SK-N-SH (cell line): ENCODE measurements around the gene HS1BP3. TPM values are rescaled to one million over a fixed set of nuclear protein-coding genes. Genes with fewer than 3 reads are reported as not detected.

ENCODE experiments used
- CTCF ChIA-PET: fragments of 300-600, 350-600 bp; formaldehyde crosslinking; extraction: SDS; loops from one replicate; lab custom pipeline; 2021; lab: Yijun Ruan, JAX
- POLR2A ChIA-PET: fragments of 350-600 bp; sonication (Branson Sonifier 250); formaldehyde crosslinking; extraction: SDS; loops from one replicate; lab custom pipeline; 2020; ENCODE audit warnings: antibody characterized with exemption, inconsistent platforms; lab: Yijun Ruan, JAX
- DNase-seq: peaks from one replicate; pipeline ENCODE4 v3.0.0; 2012
- H2AFZ ChIP-seq: fragments of 200-600 bp; sonication (generic); 2 replicates; pipeline ENCODE4 v1.8.1; 2016; ENCODE audit warnings: antibody characterized with exemption, mild to moderate bottlenecking, low read depth
- H3F3A ChIP-seq: fragments of 200-600 bp; sonication (generic); replicated peaks from 2 replicates; pipeline ENCODE3; 2016; ENCODE audit warnings: antibody characterized with exemption, mild to moderate bottlenecking; ENCODE audit not compliant: insufficient read depth
- H3K27ac ChIP-seq, 2 experiments: fragments of 200-500 bp in 1 of 2; fragments of 200-600 bp in 1 of 2; sonication (Bioruptor generic) in 1 of 2; sonication (generic), shearing (Covaris generic) in 1 of 2; 2 replicates each; pipeline versions ENCODE4 v1.5.1 to v1.6.1; 2014 to 2016; ENCODE audit warnings: low read depth in 2 of 2, inconsistent platforms in 1 of 2, low read length in 1 of 2, mild to moderate bottlenecking in 1 of 2, mixed read lengths in 1 of 2
- H3K27me3 ChIP-seq: fragments of 200-600 bp; sonication (generic), shearing (Covaris generic); 2 replicates; pipeline ENCODE4 v1.6.1; 2016; ENCODE audit warnings: mixed run types; ENCODE audit not compliant: insufficient read depth
- H3K36me3 ChIP-seq, 2 experiments: fragments of 200-500 bp in 1 of 2; fragments of 200-600 bp in 1 of 2; sonication (Bioruptor generic) in 1 of 2; sonication (generic) in 1 of 2; replicated peaks in 1 of 2; 2 replicates each; pipeline versions ENCODE3 to v1.5.1; 2014 to 2016; ENCODE audit warnings: low read length in 1 of 2, mild to moderate bottlenecking in 1 of 2; ENCODE audit not compliant: insufficient read depth in 2 of 2, control insufficient read depth in 1 of 2
- H3K4me1 ChIP-seq, 2 experiments: fragments of 200-500 bp in 1 of 2; fragments of 200-600 bp in 1 of 2; sonication (Bioruptor generic) in 1 of 2; sonication (generic), shearing (Covaris generic) in 1 of 2; 2 replicates each; pipeline versions ENCODE4 v1.5.1 to v1.6.1; 2014 to 2016; ENCODE audit warnings: low read depth in 1 of 2, low read length in 1 of 2, mixed run types in 1 of 2; ENCODE audit not compliant: insufficient read depth in 2 of 2, control insufficient read depth in 1 of 2
- H3K4me2 ChIP-seq: fragments of 200-600 bp; sonication (generic), shearing (Covaris generic); 2 replicates; pipeline ENCODE4 v1.6.1; 2017; ENCODE audit warnings: mixed run types
- H3K4me3 ChIP-seq, 2 experiments: fragments of 200-500 bp in 1 of 2; fragments of 200-600 bp in 1 of 2; sonication (Bioruptor generic) in 1 of 2; sonication (generic), shearing (Covaris generic) in 1 of 2; 2 replicates each; pipeline versions ENCODE4 v1.5.1 to v1.8.1; 2014 to 2016; ENCODE audit warnings: low read depth in 2 of 2, inconsistent platforms in 1 of 2, low read length in 1 of 2, mild to moderate bottlenecking in 1 of 2, mixed read lengths in 1 of 2, moderate library complexity in 1 of 2
- H3K79me2 ChIP-seq: fragments of 200-600 bp; sonication (generic); 2 replicates; pipeline ENCODE4 v1.8.1; 2017; ENCODE audit warnings: mild to moderate bottlenecking; ENCODE audit not compliant: insufficient read depth
- H3K9ac ChIP-seq: fragments of 200-600 bp; sonication (generic); 2 replicates; pipeline ENCODE4 v1.6.1; 2017; ENCODE audit warnings: mixed run types
- H3K9me2 ChIP-seq: fragments of 200-600 bp; sonication (generic); 2 replicates; pipeline ENCODE4 v1.6.1; 2017; ENCODE audit warnings: mixed run types
- H3K9me3 ChIP-seq: fragments of 200-600 bp; sonication (generic); 2 replicates; pipeline ENCODE4 v1.6.1; 2017; ENCODE audit warnings: mixed run types, mild to moderate bottlenecking, moderate library complexity
- H4K20me1 ChIP-seq: fragments of 200-600 bp; sonication (generic); 2 replicates; pipeline ENCODE4 v1.6.1; 2017; ENCODE audit warnings: mild to moderate bottlenecking, mixed run types; ENCODE audit not compliant: insufficient read depth
- ELF1 ChIP-seq: IDR thresholded peaks from 2 replicates; pipeline ENCODE4 v1.4.0; 2012
- EP300 ChIP-seq, 2 experiments: IDR thresholded peaks; 2 replicates each; pipeline versions ENCODE4 v1.4.0 to v1.6.1; 2012; ENCODE audit warnings: borderline replicate concordance in 1 of 2, low read depth in 1 of 2, low read length in 1 of 2
- EZH2phosphoT487 ChIP-seq: fragments of 200-600 bp; sonication (generic); IDR thresholded peaks from 2 replicates; pipeline ENCODE4 v1.6.1; 2017; ENCODE audit warnings: low read depth, mixed run types, mild to moderate bottlenecking, antibody characterized with exemption, moderate library complexity, borderline replicate concordance
- NRF1 ChIP-seq: IDR thresholded peaks from 2 replicates; pipeline ENCODE4 v1.6.1; 2012; ENCODE audit warnings: low read depth, mild to moderate bottlenecking, low read length
- RAD21 ChIP-seq: IDR thresholded peaks from 2 replicates; pipeline ENCODE4 v1.6.1; 2012; ENCODE audit warnings: mild to moderate bottlenecking, low read length
- RCOR1 ChIP-seq: fragments of 150-350 bp; IDR thresholded peaks from 2 replicates; pipeline ENCODE4 v1.6.1; 2017; ENCODE audit warnings: antibody characterized with exemption, low read length
- SIN3A ChIP-seq: IDR thresholded peaks from 2 replicates; pipeline ENCODE4 v1.6.1; 2012; ENCODE audit warnings: low read depth, mild to moderate bottlenecking, low read length, moderate library complexity, borderline replicate concordance
- SMC3 ChIP-seq: IDR thresholded peaks from 2 replicates; pipeline ENCODE4 v1.6.1; 2012; ENCODE audit warnings: low read depth, low read length, improper control_type of control experiment
- WGBS: methylation state at CpG from one replicate; pipeline ENCODE4 v1.1.6; 2017; ENCODE audit warnings: low lambda C conversion rate; 5-methylcytosine and 5-hydroxymethylcytosine counted together
- polyA plus RNA-seq, 3 experiments: library from polyadenylated mRNA; depleted of rRNA; stranded (reverse); fragments of >200 nt; gene quantifications; 2 replicates each; pipeline ENCODE4 v1.2.3, GENCODE V29; 2012
- TF ChIP-seq, protein P1 (sequence below): fragments of 200-600 bp; sonication (generic); IDR thresholded peaks from 2 replicates; pipeline ENCODE4 v1.6.1; 2017; ENCODE audit warnings: antibody characterized with exemption, mild to moderate bottlenecking, moderate library complexity
- TF ChIP-seq, protein P2 (sequence below): IDR thresholded peaks from 2 replicates; pipeline ENCODE4 v1.4.0; 2012; ENCODE audit warnings: low read depth, borderline replicate concordance

Gene HS1BP3
- polyA plus RNA-seq, 1 of the 3 experiments (the other 2 are of a cell fraction), result 20.1 TPM

DNA sequence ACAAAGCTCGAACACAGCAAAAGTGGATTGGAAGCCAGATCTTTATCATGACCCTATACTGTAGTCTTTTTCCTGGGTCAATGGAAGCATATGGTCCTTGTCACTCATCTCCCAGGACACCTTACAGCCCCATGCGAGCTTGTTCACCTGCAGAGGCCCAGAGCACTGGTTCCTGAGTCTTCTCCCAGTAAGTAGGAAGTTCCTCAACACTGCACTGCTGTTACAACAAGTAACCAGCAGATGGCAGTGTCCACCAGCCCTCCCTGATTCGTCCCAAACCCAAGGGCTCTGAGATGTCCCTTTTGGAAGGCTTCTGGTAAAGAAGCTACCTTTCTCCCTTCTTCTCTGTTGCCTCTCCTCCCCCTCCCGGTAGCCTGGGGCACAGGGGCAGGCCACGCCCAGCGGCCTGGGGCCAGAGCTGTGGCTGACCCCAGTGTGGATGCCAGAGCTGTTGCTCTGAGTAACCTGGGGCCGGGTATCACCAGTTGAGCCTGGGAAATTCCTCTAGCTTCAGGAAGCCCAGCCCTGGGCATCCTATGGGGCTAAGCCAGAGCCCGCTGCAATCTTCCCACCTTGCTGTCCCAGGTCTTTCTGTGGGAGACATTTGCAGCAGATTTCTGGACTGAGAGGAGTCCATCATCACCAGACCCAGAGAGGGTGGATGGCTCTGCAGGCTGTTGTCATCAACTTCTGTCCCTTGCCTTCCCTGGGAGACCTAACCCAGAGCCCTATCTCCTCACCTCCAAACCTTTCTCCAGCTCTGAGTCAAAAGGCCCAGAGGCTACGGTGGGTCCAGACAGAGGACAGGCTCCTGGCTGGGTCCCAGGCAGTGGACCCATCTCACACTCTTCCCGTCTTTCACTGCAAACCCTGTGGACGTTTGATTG is 10.8 kb upstream of the HS1BP3 start:
- CTCF ChIA-PET, result interaction anchor here (0.6 to 9.8 kb wide), 145 partner anchors 11 to 740 kb away, joined by 3 to 427 read pairs (median 5); partner anchors contain the start of genes APOB, HS1BP3, LDAH and RHOB
- no peaks in the 10 kb centered on the region for H4K20me1 ChIP-seq
- H3K4me3 ChIP-seq, result peak overlapping the region in 1 of 2 experiments; percentile 5; a peak in 1 of 4 replicates
- peaks cover 0 to 11% of the 10 kb centered on the region in 2 experiments; a peak in 2 of 4 replicates for H3K4me1 ChIP-seq
- no peak overlapping the region for H2AFZ ChIP-seq
- H3K9me3 ChIP-seq, result no peaks in the 10 kb centered on the region
- H3K27ac ChIP-seq, result no peak overlapping the region
- TF ChIP-seq, protein P1, sequence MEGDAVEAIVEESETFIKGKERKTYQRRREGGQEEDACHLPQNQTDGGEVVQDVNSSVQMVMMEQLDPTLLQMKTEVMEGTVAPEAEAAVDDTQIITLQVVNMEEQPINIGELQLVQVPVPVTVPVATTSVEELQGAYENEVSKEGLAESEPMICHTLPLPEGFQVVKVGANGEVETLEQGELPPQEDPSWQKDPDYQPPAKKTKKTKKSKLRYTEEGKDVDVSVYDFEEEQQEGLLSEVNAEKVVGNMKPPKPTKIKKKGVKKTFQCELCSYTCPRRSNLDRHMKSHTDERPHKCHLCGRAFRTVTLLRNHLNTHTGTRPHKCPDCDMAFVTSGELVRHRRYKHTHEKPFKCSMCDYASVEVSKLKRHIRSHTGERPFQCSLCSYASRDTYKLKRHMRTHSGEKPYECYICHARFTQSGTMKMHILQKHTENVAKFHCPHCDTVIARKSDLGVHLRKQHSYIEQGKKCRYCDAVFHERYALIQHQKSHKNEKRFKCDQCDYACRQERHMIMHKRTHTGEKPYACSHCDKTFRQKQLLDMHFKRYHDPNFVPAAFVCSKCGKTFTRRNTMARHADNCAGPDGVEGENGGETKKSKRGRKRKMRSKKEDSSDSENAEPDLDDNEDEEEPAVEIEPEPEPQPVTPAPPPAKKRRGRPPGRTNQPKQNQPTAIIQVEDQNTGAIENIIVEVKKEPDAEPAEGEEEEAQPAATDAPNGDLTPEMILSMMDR, result peak; percentile 99
- TF ChIP-seq RCOR1 (peak; percentile 64), SIN3A (no peak), RAD21 (peak; percentile 99), EZH2phosphoT487 (no peak), EP300 (IDR thresholded peaks at IDR 0.05; ENCODE audit: borderline replicate concordance in 1 of 2, low read depth in 1 of 2, low read length in 1 of 2) (0 out of 4 replicates have a peak, but pooled peaks of 1 of the 2 experiments have one; percentile 23), ELF1 (no peak), NRF1 (0 out of 2 replicates have a peak, but pooled peaks have one; percentile 20), SMC3 (peak; percentile 97)
- TF ChIP-seq, protein P2, sequence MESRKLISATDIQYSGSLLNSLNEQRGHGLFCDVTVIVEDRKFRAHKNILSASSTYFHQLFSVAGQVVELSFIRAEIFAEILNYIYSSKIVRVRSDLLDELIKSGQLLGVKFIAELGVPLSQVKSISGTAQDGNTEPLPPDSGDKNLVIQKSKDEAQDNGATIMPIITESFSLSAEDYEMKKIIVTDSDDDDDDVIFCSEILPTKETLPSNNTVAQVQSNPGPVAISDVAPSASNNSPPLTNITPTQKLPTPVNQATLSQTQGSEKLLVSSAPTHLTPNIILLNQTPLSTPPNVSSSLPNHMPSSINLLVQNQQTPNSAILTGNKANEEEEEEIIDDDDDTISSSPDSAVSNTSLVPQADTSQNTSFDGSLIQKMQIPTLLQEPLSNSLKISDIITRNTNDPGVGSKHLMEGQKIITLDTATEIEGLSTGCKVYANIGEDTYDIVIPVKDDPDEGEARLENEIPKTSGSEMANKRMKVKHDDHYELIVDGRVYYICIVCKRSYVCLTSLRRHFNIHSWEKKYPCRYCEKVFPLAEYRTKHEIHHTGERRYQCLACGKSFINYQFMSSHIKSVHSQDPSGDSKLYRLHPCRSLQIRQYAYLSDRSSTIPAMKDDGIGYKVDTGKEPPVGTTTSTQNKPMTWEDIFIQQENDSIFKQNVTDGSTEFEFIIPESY, result no peak
- TF ChIP-seq, all 33 proteins: peak for 6
- Histone ChIP-seq H3K27me3 (peaks cover 74% of the 10 kb centered on the region), H3K79me2 (no peaks in the 10 kb centered on the region), H3K9me2 (no peaks in the 10 kb centered on the region), H3K9ac (no peak overlapping the region), H3K4me2 (no peak overlapping the region), H3F3A (no peaks in the 10 kb centered on the region), H3K36me3 (no peaks in the 10 kb centered on the region)
- 12% methylated on average over 10 of the region's 11 CpGs for WGBS
- peak; percentile 88 for DNase-seq
- POLR2A ChIA-PET, result interaction anchor here (0.8 to 1.8 kb wide), 4 partner anchors 11 to 414 kb away, joined by 3 to 5 read pairs (median 4); partner anchors contain the start of genes HS1BP3 and LDAH
